Natural killer cell (primary cell): Measurements from ENCODE around the gene ATG101. TPM values are rescaled to one million over a fixed set of nuclear protein-coding genes. Genes with fewer than 3 reads are reported as not detected.

Source experiments
- ATAC-seq, 3 donors: fragments of 150-1000 bp in 2 of 3; fragments of 200-7000 bp in 1 of 3; cut with Tn5 transposase; 1 replicate in 1 of 3; 2 replicates in 2 of 3; pipeline ENCODE4 v1.10.0; 2021; ENCODE audit warnings: mild to moderate bottlenecking in 2 of 3, moderate library complexity in 2 of 3
- DNase-seq, 2 donors: peaks; one replicate each; pipeline versions ENCODE4 v3.0.0 to v3.0.0-alpha.2; 2013 to 2021; ENCODE audit warnings: mixed read lengths in 1 of 2
- H3K27ac ChIP-seq: one replicate; pipeline ENCODE4 v1.5.1; 2013; ENCODE audit warnings: mild to moderate bottlenecking, low read length
- H3K27me3 ChIP-seq: one replicate; pipeline ENCODE4 v1.6.1; 2013; ENCODE audit warnings: low read length; ENCODE audit not compliant: control insufficient read depth, insufficient read depth
- H3K36me3 ChIP-seq: one replicate; pipeline ENCODE4 v1.6.1; 2013; ENCODE audit warnings: low read length; ENCODE audit not compliant: control insufficient read depth, insufficient read depth
- H3K4me1 ChIP-seq: one replicate; pipeline ENCODE4 v1.6.1; 2013; ENCODE audit warnings: low read length; ENCODE audit not compliant: control insufficient read depth, insufficient read depth
- H3K4me3 ChIP-seq: one replicate; pipeline ENCODE4 v1.5.1; 2013; ENCODE audit warnings: low read length
- H3K9me3 ChIP-seq: one replicate; pipeline ENCODE4 v1.6.1; 2013; ENCODE audit warnings: low read length; ENCODE audit not compliant: control insufficient read depth, insufficient read depth
- H3K27ac Mint-ChIP-seq, 2 donors: one replicate each; pipeline ENCODE4 v1.8.0; 2022; ENCODE audit warnings: mild to moderate bottlenecking in 2 of 2, mixed read lengths in 2 of 2, moderate library complexity in 1 of 2
- H3K27me3 Mint-ChIP-seq, 2 donors: one replicate each; pipeline ENCODE4 v1.8.0; 2022; ENCODE audit warnings: low read depth in 2 of 2, mixed read lengths in 2 of 2
- H3K36me3 Mint-ChIP-seq: one replicate; pipeline ENCODE4 v1.8.0; 2022; ENCODE audit warnings: mixed read lengths
- H3K4me1 Mint-ChIP-seq, 2 donors: one replicate each; pipeline ENCODE4 v1.8.0; 2022; ENCODE audit warnings: mixed read lengths in 2 of 2
- H3K4me3 Mint-ChIP-seq: one replicate; pipeline ENCODE4 v1.8.0; 2022; ENCODE audit warnings: mild to moderate bottlenecking, moderate library complexity, mixed read lengths
- H3K9me3 Mint-ChIP-seq, 2 donors: one replicate each; pipeline ENCODE4 v1.8.0; 2022; ENCODE audit warnings: mixed read lengths in 2 of 2
- CTCF ChIP-seq: fragments of 200-600 bp; IDR thresholded peaks from one replicate; pipeline ENCODE4 v1.8.0; 2022; ENCODE audit warnings: antibody characterized with exemption
- WGBS: methylation state at CpG from one replicate; pipeline ENCODE4 v1.1.7; 2013; ENCODE audit warnings: missing lambda C conversion rate; ENCODE audit not compliant: insufficient coverage; 5-methylcytosine and 5-hydroxymethylcytosine counted together
- intact Hi-C: fragments of 100-400 bp; cut with micrococcal nuclease; formaldehyde crosslinking; loops from one replicate; pipeline ENCODE4 v1.14.2; 2022
- total RNA-seq, 4 donors: library from RNA; stranded (reverse); fragments of 120-200 nt in 1 of 4; gene quantifications; one replicate each; pipeline versions ENCODE4 v1.2.3 to v1.2.4, GENCODE V29; 2013 to 2022

The ATG101 gene
- total RNA-seq, 3 donors from 2014 or later (not counting 1 experiment from before 2014, with no cell fraction given), result 18.6 to 32.8 (median 23.3) TPM

GRCh38 chr12:52121824-52122539 is 52.2 kb downstream of the ATG101 start:
- no peak overlapping the region for H3K4me3 ChIP-seq
- Mint-ChIP-seq H3K9me3 (no peaks in the 10 kb centered on the region), H3K27me3 (peaks cover 27 to 29% of the 10 kb centered on the region in 2 donors), H3K27ac (no peak overlapping the region), H3K4me1 (peaks cover 4 to 7% of the 10 kb centered on the region in 2 donors), H3K36me3 (no peaks in the 10 kb centered on the region), H3K4me3 (no peak overlapping the region)
- DNase-seq (peak; percentile 45 to 77), ATAC-seq (peak in 2 of 3 donors; percentile 59 to 67)
- peaks cover 10% of the 10 kb centered on the region for H3K27me3 ChIP-seq
- H3K36me3 ChIP-seq, result no peaks in the 10 kb centered on the region
- intact Hi-C loops, result loop anchor here (2.0 kb wide), 1 partner anchor 97 kb away; no protein-coding TSS in a partner anchor
- H3K9me3 ChIP-seq, result no peaks in the 10 kb centered on the region
- H3K27ac ChIP-seq, result no peak overlapping the region
- 17% methylated on average over 16 of the region's 18 CpGs for WGBS
- H3K4me1 ChIP-seq, result peaks cover 16% of the 10 kb centered on the region
- TF ChIP-seq CTCF, result peak; percentile 74

- no peaks in the 10 kb centered on the region for H3K36me3 Mint-ChIP-seq
- H3K36me3 ChIP-seq, result no peaks in the 10 kb centered on the region
- no peak for TF ChIP-seq CTCF
- H3K27ac Mint-ChIP-seq, result no peak overlapping the region
- no peaks in the 10 kb centered on the region for H3K9me3 Mint-ChIP-seq
- no peaks in the 10 kb centered on the region for H3K9me3 ChIP-seq
- ATAC-seq (no peak), DNase-seq (no peak)
- intact Hi-C loops, result no loop called here
- H3K4me1 ChIP-seq, result peaks cover 16% of the 10 kb centered on the region
- no peak overlapping the region for H3K4me3 Mint-ChIP-seq
- H3K4me3 ChIP-seq, result no peak overlapping the region
- peaks cover 31 to 32% of the 10 kb centered on the region in 2 donors for H3K27me3 Mint-ChIP-seq
- peaks cover 4 to 7% of the 10 kb centered on the region in 2 donors for H3K4me1 Mint-ChIP-seq
- H3K27ac ChIP-seq, result no peak overlapping the region
- WGBS, result 73% methylated on average over 4 of the region's 4 CpGs
- H3K27me3 ChIP-seq, result peaks cover 10% of the 10 kb centered on the region
Observed at GRCh38 chr12:52122540-52122871, 52.7 kb downstream of the ATG101 start.

- peaks cover 4 to 7% of the 10 kb centered on the region in 2 donors for H3K4me1 Mint-ChIP-seq
- no peak overlapping the region for H3K27ac Mint-ChIP-seq
- 86% methylated on average over 4 of the region's 7 CpGs for WGBS
- H3K4me1 ChIP-seq, result peaks cover 16% of the 10 kb centered on the region
- no peaks in the 10 kb centered on the region for H3K36me3 ChIP-seq
- no peak for TF ChIP-seq CTCF
- H3K9me3 ChIP-seq, result no peaks in the 10 kb centered on the region
- H3K27me3 ChIP-seq, result peaks cover 10% of the 10 kb centered on the region
- intact Hi-C loops, result no loop called here
- no peak overlapping the region for H3K4me3 ChIP-seq
- ATAC-seq, result no peak
- peaks cover 34 to 35% of the 10 kb centered on the region in 2 donors for H3K27me3 Mint-ChIP-seq
- no peak overlapping the region for H3K4me3 Mint-ChIP-seq
- H3K27ac ChIP-seq, result no peak overlapping the region
- no peaks in the 10 kb centered on the region for H3K9me3 Mint-ChIP-seq
- no peaks in the 10 kb centered on the region for H3K36me3 Mint-ChIP-seq
- DNase-seq, result no peak
Observed at GRCh38 chr12:52122904-52123303, 53.1 kb downstream of the ATG101 start.
